ENCODE measurements around the gene SEMA5A.

The SEMA5A gene

DNA sequence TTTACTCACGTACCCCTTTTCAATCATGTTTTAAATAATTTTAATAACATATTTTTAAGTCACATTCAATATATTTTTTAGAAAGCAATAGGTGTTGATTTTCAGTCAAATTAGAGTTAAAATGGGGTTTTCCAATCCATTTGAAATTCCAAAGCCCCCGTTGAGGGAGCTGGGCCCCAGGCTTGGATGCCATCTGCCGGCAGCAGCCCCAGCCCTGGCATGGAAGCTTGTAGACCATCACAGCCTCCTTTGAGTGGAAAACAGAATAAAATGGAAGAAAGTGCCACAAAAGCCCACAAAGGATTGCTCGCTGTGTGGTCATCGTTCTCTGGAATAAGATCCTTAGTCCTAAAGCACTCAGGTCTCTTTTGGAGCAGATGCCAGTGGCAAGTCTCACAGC, 81.4 kb downstream of the SEMA5A start:
- no peaks in the 10 kb centered on the region; the same call in 1 of the 2 replicates for H3K4me1 ChIP-seq (ENCODE audit: insufficient read depth, low read length)
- H3K36me3 ChIP-seq (ENCODE audit: insufficient read depth, low read length), result no peaks in the 10 kb centered on the region
- peaks cover under 1% of the 10 kb centered on the region for H3K9me3 ChIP-seq (ENCODE audit: control insufficient read depth, insufficient read depth, low read length)

DNA sequence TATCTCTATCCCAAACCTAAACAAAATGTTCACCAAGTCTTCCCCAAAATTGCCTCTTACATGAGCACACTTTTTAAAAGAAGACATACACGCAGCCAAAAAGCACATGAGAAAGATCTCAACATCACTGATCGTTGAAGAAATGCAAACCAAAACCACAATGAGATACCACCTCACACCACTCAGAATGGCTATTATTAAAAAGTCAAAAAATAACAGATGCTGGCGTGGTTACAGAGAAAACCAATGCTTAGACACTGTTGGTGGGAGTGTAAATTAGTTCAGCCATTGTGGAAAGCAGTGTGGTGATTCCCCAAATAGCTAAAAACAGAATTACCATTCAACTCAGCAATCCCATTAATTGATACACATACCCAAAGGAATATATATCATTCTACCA, 83.8 kb downstream of the SEMA5A start:
- H3K36me3 ChIP-seq (ENCODE audit: insufficient read depth, low read length), result no peaks in the 10 kb centered on the region
- peaks cover 5% of the 10 kb centered on the region for H3K4me1 ChIP-seq (ENCODE audit: insufficient read depth, low read length)
- H3K9me3 ChIP-seq (ENCODE audit: control insufficient read depth, insufficient read depth, low read length), result peaks cover 4% of the 10 kb centered on the region
- H3K9ac ChIP-seq (ENCODE audit: low read depth, low read length), result no peak overlapping the region

More for the DNA sequence above, 81.4 kb downstream of the SEMA5A start:
- H3K9ac ChIP-seq (ENCODE audit: low read depth, low read length), result no peak overlapping the region

DNA sequence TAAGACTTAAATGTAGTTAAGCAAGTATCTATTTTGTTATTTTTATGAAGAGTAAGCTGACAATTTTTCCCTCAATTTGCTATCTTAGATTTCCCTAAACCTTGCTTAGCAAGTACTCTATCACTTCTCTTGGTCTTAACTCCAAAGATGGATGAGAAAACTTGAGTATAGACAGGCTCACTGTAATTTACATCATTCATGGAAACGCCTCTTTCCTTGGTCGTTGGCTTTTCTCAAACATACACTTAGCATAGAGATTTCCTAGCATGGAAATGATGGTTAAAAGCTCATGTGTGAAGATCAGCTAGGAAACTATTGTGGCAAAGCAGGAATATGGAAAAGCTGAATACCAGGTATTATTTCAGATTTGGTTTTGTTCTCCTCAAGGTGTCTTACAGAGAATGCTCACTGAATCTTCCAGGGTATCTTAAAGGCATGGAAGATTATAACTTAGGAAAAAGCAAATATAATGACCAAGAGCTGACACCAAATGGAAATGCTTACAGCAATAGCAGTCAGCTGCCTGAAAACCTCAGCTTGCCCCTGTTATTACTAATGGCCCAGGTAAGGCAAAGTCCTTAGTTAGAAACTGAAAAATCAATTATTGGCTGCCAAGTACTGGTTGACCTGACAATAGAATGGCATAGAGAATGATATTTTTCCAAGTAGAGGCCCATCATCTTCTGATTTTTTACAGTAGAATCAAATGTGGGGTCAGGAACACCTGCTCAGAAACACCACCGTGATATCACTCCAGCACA, 84.8 kb downstream of the SEMA5A start:
- Histone ChIP-seq H3K4me1 (ENCODE audit: insufficient read depth, low read length) (peaks cover 16% of the 10 kb centered on the region), H3K36me3 (ENCODE audit: insufficient read depth, low read length) (no peaks in the 10 kb centered on the region), H3K9ac (ENCODE audit: low read depth, low read length) (no peak overlapping the region), H3K9me3 (ENCODE audit: control insufficient read depth, insufficient read depth, low read length) (peaks cover 4% of the 10 kb centered on the region)

DNA sequence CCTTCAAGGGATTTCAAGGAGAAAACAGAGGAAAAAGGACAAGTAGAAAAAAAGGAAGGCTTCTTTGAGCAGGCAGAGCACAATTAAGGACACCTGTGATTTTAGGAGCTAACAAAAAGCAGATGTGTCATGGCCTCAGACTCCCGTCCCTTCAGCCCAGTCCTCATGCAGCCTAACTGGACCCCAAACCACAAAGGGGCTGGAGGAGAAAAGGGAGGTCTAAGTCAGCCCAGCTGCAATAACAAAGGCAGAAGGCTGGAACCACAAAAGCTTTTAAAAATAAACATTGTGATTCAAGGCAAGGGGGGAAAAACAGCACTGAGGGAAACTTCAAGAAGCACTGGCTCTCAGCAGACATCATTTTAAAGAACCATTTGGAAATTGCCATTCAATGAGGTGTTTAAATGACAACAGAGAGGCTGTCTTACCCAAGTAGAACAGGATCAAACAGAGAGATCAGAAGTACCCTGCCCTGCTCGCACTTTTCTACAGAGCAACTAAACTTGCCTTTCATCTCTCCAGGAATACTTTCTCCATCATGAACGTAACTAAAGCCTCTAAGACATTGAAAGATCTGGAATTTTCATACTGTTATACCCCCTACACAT, 89.3 kb downstream of the SEMA5A start:
- Histone ChIP-seq H3K9me3 (ENCODE audit: control insufficient read depth, insufficient read depth, low read length) (peaks cover 6% of the 10 kb centered on the region), H3K36me3 (ENCODE audit: insufficient read depth, low read length) (no peaks in the 10 kb centered on the region), H3K4me1 (ENCODE audit: insufficient read depth, low read length) (peaks cover 22% of the 10 kb centered on the region), H3K9ac (ENCODE audit: low read depth, low read length) (no peak overlapping the region)

DNA sequence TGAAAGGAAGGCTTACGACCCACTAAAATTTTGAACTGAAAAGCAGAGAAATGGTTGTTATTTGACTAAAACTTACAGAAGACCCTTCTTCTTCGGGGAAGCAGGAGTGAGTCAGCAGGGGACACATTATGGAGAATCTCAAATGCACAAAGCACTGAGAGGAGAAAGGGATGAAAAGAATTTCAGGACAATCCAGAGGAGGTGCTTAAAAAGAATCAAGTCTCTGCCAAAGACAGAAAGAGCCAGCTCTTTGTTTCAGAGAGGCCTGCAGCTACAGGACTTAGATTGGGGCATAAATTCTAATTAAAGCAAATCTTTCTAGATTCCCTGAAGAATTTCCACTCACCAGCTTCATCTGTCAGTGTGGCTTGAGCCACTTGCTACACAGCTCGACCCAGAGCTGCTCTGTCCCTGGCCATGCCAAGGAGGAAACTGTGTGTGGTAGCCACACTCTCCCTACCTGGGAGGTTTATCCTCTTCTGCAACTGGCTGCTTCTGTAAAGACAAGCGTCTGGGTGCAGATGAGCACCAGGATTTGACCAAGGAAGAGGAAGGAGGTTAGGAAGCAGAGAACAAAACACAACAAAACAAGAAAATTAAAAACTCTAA, 89.9 kb downstream of the SEMA5A start:
- Histone ChIP-seq H3K36me3 (ENCODE audit: insufficient read depth, low read length) (no peaks in the 10 kb centered on the region), H3K4me1 (ENCODE audit: insufficient read depth, low read length) (peaks cover 22% of the 10 kb centered on the region), H3K9ac (ENCODE audit: low read depth, low read length) (no peak overlapping the region), H3K9me3 (ENCODE audit: control insufficient read depth, insufficient read depth, low read length) (peaks cover 6% of the 10 kb centered on the region)

DNA sequence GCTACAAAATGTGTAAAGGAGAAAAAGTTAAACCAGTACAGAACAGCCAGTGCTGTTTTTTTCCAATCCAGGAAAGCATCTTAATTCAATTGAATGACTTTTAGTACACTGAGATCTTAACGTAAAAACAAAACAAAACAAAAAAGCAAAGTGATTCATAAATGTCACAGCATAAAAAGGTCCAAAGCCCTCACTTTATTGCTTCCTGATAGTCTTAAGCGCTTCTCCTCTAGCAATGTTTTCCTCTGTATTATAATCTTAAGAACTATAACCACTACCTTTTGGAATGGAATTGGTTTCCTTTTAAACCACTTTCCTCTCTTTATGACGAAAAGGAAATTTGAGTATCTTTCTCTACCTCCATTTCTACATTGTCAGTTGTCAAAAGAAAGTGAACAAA, 91.4 kb downstream of the SEMA5A start:
- Histone ChIP-seq H3K9me3 (ENCODE audit: control insufficient read depth, insufficient read depth, low read length) (peaks cover 6% of the 10 kb centered on the region), H3K9ac (ENCODE audit: low read depth, low read length) (no peak overlapping the region), H3K36me3 (ENCODE audit: insufficient read depth, low read length) (no peaks in the 10 kb centered on the region), H3K4me1 (ENCODE audit: insufficient read depth, low read length) (peaks cover 22% of the 10 kb centered on the region)

DNA sequence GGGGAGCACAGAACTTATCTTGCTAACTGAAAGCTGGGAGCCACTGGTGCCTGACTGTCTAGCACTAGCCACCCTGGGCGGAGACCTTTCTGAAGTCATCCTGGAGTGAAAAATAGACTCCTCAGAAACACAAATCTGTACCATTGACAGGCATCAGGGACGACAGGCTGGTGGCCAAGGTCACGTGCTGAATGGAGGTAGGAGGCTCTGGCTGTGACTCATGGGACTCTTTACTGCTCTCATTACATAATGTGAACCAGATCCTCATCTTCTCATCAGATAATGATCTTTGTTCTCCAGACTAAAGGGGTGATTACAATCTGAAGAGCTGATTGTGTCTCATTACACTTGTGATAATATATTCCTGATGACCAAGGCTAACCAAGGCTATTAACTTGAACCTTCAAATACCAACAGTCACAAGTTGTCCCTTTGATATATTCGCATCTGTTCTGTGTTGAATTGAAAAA, 91.8 kb downstream of the SEMA5A start:
- Histone ChIP-seq H3K36me3 (ENCODE audit: insufficient read depth, low read length) (no peaks in the 10 kb centered on the region), H3K4me1 (ENCODE audit: insufficient read depth, low read length) (peaks cover 22% of the 10 kb centered on the region), H3K9ac (ENCODE audit: low read depth, low read length) (no peak overlapping the region), H3K9me3 (ENCODE audit: control insufficient read depth, insufficient read depth, low read length) (0 out of 2 replicates have a peak, but pooled peaks cover 2% of the 10 kb centered on the region)

DNA sequence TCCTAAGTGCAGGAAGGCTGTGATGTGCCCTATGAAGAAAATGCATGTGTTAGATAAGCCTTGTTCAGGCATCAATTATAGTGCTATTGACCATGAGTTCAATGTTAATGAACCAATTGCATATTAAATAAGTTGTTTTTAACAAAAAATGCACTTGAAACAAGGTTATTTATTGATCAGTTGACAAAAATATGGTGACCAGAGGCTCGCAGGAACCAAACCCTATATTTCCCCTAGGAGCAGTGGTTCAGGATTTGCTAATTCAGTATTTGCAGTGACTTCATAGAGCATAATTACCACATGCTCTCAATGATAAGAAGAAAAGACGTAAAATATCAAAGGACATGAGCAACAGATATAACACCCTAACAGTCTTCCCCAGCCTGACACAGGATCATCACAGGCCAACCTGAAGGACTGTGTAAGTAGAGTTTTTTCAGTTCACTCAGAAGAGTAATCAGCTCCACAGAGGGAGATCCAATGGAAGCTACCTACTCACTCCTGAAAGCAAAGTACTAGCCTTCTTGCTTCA, 92.3 kb downstream of the SEMA5A start:
- no peak overlapping the region for H3K9ac ChIP-seq (ENCODE audit: low read depth, low read length)
- H3K36me3 ChIP-seq (ENCODE audit: insufficient read depth, low read length), result no peaks in the 10 kb centered on the region
- 0 out of 2 replicates have a peak, but pooled peaks cover 2% of the 10 kb centered on the region for H3K9me3 ChIP-seq (ENCODE audit: control insufficient read depth, insufficient read depth, low read length)
- H3K4me1 ChIP-seq (ENCODE audit: insufficient read depth, low read length), result peaks cover 22% of the 10 kb centered on the region

DNA sequence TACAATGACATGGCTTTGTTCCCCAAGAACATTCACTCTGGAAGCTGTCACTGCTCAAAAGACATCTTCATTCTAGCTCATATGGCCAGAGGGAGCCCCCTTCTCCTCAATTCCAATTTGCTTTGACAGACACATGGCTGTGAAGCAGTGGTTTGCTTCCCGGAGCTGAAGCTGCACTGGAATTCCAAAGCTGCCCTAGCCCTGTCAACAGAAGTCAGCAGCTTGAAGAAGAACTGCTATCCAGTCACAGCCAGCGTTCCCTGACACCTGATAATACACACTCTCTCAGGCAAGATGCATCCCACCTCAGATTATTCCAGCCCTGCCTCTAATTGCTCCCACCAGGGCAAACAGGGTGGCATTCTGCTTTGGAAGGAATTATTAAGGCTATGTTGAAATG, 93.7 kb downstream of the SEMA5A start:
- Histone ChIP-seq H3K36me3 (ENCODE audit: insufficient read depth, low read length) (no peaks in the 10 kb centered on the region), H3K9ac (ENCODE audit: low read depth, low read length) (no peak overlapping the region), H3K4me1 (ENCODE audit: insufficient read depth, low read length) (peaks cover 18% of the 10 kb centered on the region), H3K9me3 (ENCODE audit: control insufficient read depth, insufficient read depth, low read length) (0 out of 2 replicates have a peak, but pooled peaks cover 2% of the 10 kb centered on the region)

DNA sequence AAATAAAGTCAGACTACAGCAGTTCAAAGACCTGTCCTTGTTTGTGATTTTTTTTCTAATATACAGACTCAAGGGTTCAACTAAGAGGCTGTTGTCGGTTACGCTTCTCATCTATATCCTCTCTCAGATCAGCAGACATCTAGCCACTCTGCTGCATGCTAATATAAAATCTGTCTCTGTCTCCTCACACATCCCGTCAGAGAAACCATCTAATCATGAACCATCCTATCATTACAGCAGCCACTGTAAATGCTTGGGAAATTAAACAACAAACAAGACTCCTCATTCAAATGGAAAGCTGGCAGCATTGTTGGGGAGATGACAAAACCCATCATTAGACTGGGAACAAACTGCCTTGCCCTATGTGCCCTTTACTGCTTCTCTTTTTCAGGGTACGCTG, 94.8 kb downstream of the SEMA5A start:
- H3K9ac ChIP-seq (ENCODE audit: low read depth, low read length), result no peak overlapping the region
- H3K4me1 ChIP-seq (ENCODE audit: insufficient read depth, low read length), result peaks cover 6% of the 10 kb centered on the region
- H3K9me3 ChIP-seq (ENCODE audit: control insufficient read depth, insufficient read depth, low read length), result 0 out of 2 replicates have a peak, but pooled peaks cover 2% of the 10 kb centered on the region
- H3K36me3 ChIP-seq (ENCODE audit: insufficient read depth, low read length), result no peaks in the 10 kb centered on the region

DNA sequence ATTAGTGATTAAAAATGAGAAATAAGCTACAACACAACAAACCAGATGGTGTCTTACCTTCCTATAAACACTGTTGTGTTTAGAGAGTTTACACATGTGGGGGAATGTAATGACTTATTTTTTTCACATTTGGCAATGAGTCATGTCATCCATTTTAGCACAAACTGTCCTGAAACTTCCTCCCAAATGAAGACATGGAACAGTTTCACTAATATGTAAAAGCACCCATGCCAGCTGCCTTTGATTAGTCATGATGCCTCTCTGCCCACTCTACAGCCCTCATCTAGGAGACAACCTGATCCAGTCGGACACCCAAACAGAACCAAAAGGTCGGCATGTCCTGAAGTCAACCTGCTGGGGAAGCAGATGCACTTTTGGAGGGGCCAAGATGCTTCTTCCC, 98.2 kb downstream of the SEMA5A start:
- H3K36me3 ChIP-seq (ENCODE audit: insufficient read depth, low read length), result no peaks in the 10 kb centered on the region
- H3K4me1 ChIP-seq (ENCODE audit: insufficient read depth, low read length), result no peaks in the 10 kb centered on the region
- H3K9me3 ChIP-seq (ENCODE audit: control insufficient read depth, insufficient read depth, low read length), result peaks cover 2% of the 10 kb centered on the region; the same call in 1 of the 2 replicates
- no peak overlapping the region for H3K9ac ChIP-seq (ENCODE audit: low read depth, low read length)

DNA sequence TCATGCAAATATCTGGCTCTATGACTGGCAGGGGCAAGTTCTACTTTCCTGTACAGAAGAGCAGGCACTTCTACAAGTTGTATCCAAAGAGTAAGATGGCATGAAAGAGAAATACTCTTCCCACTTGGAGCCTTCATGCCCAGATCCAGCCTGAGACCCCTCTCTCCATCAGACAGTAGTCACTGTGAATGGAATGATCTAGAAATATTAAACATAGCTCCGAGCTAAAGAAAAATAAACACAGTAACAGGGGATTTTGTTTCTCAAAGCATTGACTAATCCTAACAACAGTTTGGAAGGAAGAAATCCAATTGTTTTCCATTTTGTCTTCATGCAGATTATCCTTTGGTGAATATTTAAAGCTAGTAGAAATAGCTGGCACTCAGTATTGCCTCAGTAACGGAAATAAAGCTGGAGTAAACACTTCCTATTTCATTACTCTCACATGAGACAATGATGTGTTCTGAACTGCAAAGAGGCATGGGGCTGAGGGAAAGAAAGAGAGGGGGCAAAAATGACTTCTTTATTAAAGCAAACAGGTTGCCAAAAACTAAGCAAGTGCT, 100.0 kb downstream of the SEMA5A start:
- peaks cover 2% of the 10 kb centered on the region; the same call in 1 of the 2 replicates for H3K9me3 ChIP-seq (ENCODE audit: control insufficient read depth, insufficient read depth, low read length)
- H3K9ac ChIP-seq (ENCODE audit: low read depth, low read length), result no peak overlapping the region
- no peaks in the 10 kb centered on the region for H3K36me3 ChIP-seq (ENCODE audit: insufficient read depth, low read length)
- H3K4me1 ChIP-seq (ENCODE audit: insufficient read depth, low read length), result no peaks in the 10 kb centered on the region

DNA sequence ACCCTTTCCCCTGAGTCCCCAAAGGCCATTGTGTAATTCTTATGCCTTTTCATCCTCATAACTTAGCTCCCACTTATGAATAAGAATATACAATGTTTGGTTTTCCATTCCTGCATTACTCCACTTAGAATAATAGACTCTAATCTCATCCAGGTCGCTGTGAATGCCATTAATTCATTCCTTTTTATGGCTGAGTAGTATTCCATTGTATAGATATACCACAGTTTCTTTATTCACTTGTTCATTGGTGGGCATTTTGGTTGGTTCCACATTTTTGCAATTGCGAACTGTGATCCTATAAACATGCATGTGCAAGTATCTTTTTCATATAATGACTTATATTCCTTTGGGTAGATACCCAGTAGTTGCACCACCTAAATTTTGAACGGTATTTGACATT, 101.5 kb downstream of the SEMA5A start:
- Histone ChIP-seq H3K36me3 (ENCODE audit: insufficient read depth, low read length) (no peaks in the 10 kb centered on the region), H3K9me3 (ENCODE audit: control insufficient read depth, insufficient read depth, low read length) (peaks cover 2% of the 10 kb centered on the region; the same call in 1 of the 2 replicates), H3K4me1 (ENCODE audit: insufficient read depth, low read length) (no peaks in the 10 kb centered on the region), H3K9ac (ENCODE audit: low read depth, low read length) (no peak overlapping the region)

DNA sequence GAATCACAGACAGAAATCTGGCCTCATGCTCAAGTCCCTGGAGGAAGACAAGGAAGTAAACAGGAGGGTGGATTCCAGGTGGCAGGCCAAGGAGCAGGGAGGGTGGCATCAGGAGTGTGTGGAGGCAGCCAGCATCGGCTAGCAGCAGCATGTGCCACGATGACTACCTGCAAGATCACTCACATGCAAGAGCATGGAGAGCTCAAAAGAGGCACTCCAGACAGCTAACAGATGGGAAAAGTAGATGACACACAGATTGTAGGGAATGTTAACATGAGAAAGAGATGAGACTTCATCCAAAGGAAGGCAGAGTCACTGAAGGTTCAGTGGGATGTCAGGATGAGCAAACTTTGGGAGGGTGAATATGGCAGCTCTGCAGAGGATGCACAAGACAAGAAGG, 104.3 kb downstream of the SEMA5A start:
- no peak overlapping the region for H3K9ac ChIP-seq (ENCODE audit: low read depth, low read length)

More for the DNA sequence above, 104.3 kb downstream of the SEMA5A start:
- Histone ChIP-seq H3K9me3 (ENCODE audit: control insufficient read depth, insufficient read depth, low read length) (peaks cover 2% of the 10 kb centered on the region; the same call in 1 of the 2 replicates), H3K36me3 (ENCODE audit: insufficient read depth, low read length) (no peaks in the 10 kb centered on the region), H3K4me1 (ENCODE audit: insufficient read depth, low read length) (no peaks in the 10 kb centered on the region)

All from ES-I3 (cell line).